Measurements from ENCODE around the gene TACSTD2. TPM values are rescaled to one million over a fixed set of nuclear protein-coding genes. Genes with fewer than 3 reads are reported as not detected.
A peak's percentile ranks its signal among the peaks of the same experiment; 100 is the strongest.
"Not testable (repeated sequence)": the region's sequence is repeated elsewhere in the genome, so short reads cannot be mapped to it uniquely, and the experiment has no call there.

The TACSTD2 gene
- total RNA-seq (ENCODE audit: low replicate concordance): 21.2 and 39.7 TPM in 2 replicates
- long read RNA-seq, transcript TACSTD2-201 (1 exons, 2,351 nt): major isoform, 45 of 45 reads
- long read RNA-seq, partial matches to known transcripts: 0 of 45 reads
- long read RNA-seq, other reads (novel, unspliced or antisense): 0 of 45 reads

GRCh38 chr1:58576727-58577653 is at the start of gene TACSTD2:
Gene TACSTD2, minus strand, starts transcription at chr1:58577252. Its CDS starts 96 bp downstream, at chr1:58577156.
- peak within 1 kb of the TSS; percentile 95 for H3K27ac Mint-ChIP-seq
- H3K27me3 Mint-ChIP-seq: peaks cover 24% of the 10 kb centered on the region
- peaks cover 5% of the 10 kb centered on the region for H3K9me3 Mint-ChIP-seq
- H3K36me3 Mint-ChIP-seq: peaks cover 8% of the 10 kb centered on the region
- peak within 1 kb of the TSS; percentile 81 for H3K4me3 Mint-ChIP-seq
- no peak for TF ChIP-seq CTCF (conservative IDR thresholded peaks at IDR 0.05)
- DNase-seq (ENCODE audit: extremely low spot score, unreplicated experiment): peak; percentile 79
- peaks cover 36% of the 10 kb centered on the region for H3K4me1 Mint-ChIP-seq (ENCODE audit: unreplicated experiment)

GRCh38 chr1:58626293-58626692 is 49.2 kb upstream of the TACSTD2 start:
- Mint-ChIP-seq H3K36me3 (no peaks in the 10 kb centered on the region), H3K27ac (peak overlapping the region; percentile 78), H3K9me3 (peaks cover 9% of the 10 kb centered on the region), H3K27me3 (no peaks in the 10 kb centered on the region), H3K4me1 (ENCODE audit: unreplicated experiment) (peaks cover 7% of the 10 kb centered on the region), H3K4me3 (no peak overlapping the region)
- no peak for TF ChIP-seq CTCF (conservative IDR thresholded peaks at IDR 0.05)
- DNase-seq (ENCODE audit: extremely low spot score, unreplicated experiment): no peak

- H3K4me1 Mint-ChIP-seq (ENCODE audit: unreplicated experiment): peaks cover 22% of the 10 kb centered on the region
- H3K9me3 Mint-ChIP-seq; H3K27ac Mint-ChIP-seq; H3K4me3 Mint-ChIP-seq; H3K36me3 Mint-ChIP-seq; DNase-seq (ENCODE audit: extremely low spot score, unreplicated experiment); H3K27me3 Mint-ChIP-seq: not testable (repeated sequence)
These were observed 46.2 kb upstream of the TACSTD2 start for GRCh38 chr1:58623259-58623658.

GRCh38 chr1:58622571-58622970 is 45.5 kb upstream of the TACSTD2 start:
- H3K36me3 Mint-ChIP-seq: no peaks in the 10 kb centered on the region
- H3K27me3 Mint-ChIP-seq: no peaks in the 10 kb centered on the region
- peaks cover 9% of the 10 kb centered on the region for H3K9me3 Mint-ChIP-seq
- no peak overlapping the region for H3K4me3 Mint-ChIP-seq
- no peak overlapping the region for H3K27ac Mint-ChIP-seq
- peaks cover 22% of the 10 kb centered on the region for H3K4me1 Mint-ChIP-seq (ENCODE audit: unreplicated experiment)
- DNase-seq (ENCODE audit: extremely low spot score, unreplicated experiment): no peak
- no peak for TF ChIP-seq CTCF (conservative IDR thresholded peaks at IDR 0.05)

GRCh38 chr1:58621391-58621790 is 44.3 kb upstream of the TACSTD2 start:
- no peak for TF ChIP-seq CTCF (conservative IDR thresholded peaks at IDR 0.05)
- Mint-ChIP-seq H3K9me3 (peaks cover 9% of the 10 kb centered on the region), H3K4me3 (no peak overlapping the region), H3K36me3 (no peaks in the 10 kb centered on the region), H3K27me3 (no peaks in the 10 kb centered on the region), H3K4me1 (ENCODE audit: unreplicated experiment) (peaks cover 22% of the 10 kb centered on the region), H3K27ac (peak overlapping the region; percentile 95)
- DNase-seq (ENCODE audit: extremely low spot score, unreplicated experiment): no peak

GRCh38 chr1:58620926-58621325 is 43.9 kb upstream of the TACSTD2 start:
- no peaks in the 10 kb centered on the region for H3K27me3 Mint-ChIP-seq
- no peak for DNase-seq (ENCODE audit: extremely low spot score, unreplicated experiment)
- H3K4me1 Mint-ChIP-seq (ENCODE audit: unreplicated experiment): peaks cover 22% of the 10 kb centered on the region
- no peak for TF ChIP-seq CTCF (conservative IDR thresholded peaks at IDR 0.05)
- H3K36me3 Mint-ChIP-seq: no peaks in the 10 kb centered on the region
- peaks cover 9% of the 10 kb centered on the region for H3K9me3 Mint-ChIP-seq
- H3K4me3 Mint-ChIP-seq: peak overlapping the region; percentile 82
- peak overlapping the region; percentile 95 for H3K27ac Mint-ChIP-seq
